Airway epithelial cell (primary cell): ENCODE results near the gene QRFP. TPM values are rescaled to one million over a fixed set of nuclear protein-coding genes. Genes with fewer than 3 reads are reported as not detected.

Experiments
- total RNA-seq: library from RNA; depleted of rRNA; stranded (reverse); fragments of >200 nt; gene quantifications from 2 replicates; pipeline ENCODE4 v1.2.3, GENCODE V29; 2015

Gene QRFP
- not detected in 2 replicates for total RNA-seq

GRCh38 chr9:130896233-130897014 lies at the start of gene QRFP:
TSS of gene QRFP (minus strand) at chr9:130896812. CDS start at chr9:130893838, 2,974 bp downstream.

GRCh38 chr9:130938652-130939404 lies 42.2 kb upstream of the QRFP start, which contains the start of gene FIBCD1:
TSS of gene FIBCD1 (minus strand) at chr9:130939247. CDS start at chr9:130938607, 640 bp downstream.

Other genes starting within 250 kb of the QRFP start
- gene PRDM12, start 232.2 kb downstream of the QRFP start, total RNA-seq: not detected in 2 replicates
- 34.4 and 39.0 TPM in 2 replicates for gene EXOSC2, start 203.0 kb downstream of the QRFP start, total RNA-seq
- 30.5 and 31.1 TPM in 2 replicates for gene ABL1, start 61.6 kb downstream of the QRFP start, total RNA-seq
- gene FIBCD1, start 42.4 kb upstream of the QRFP start, total RNA-seq: 0.19 and 0.56 TPM in 2 replicates
- 0.07 TPM in 1 of 2 replicates, not detected in the other for gene LAMC3, start 112.4 kb upstream of the QRFP start, total RNA-seq
- 2.8 and 3.7 TPM in 2 replicates for gene AIF1L, start 199.7 kb upstream of the QRFP start, total RNA-seq
- 16.3 and 21.0 TPM in 2 replicates for gene NUP214, start 228.8 kb upstream of the QRFP start, total RNA-seq